Glutamatergic neuron (in vitro differentiated cells): ENCODE data around the gene PDPN. TPM values are rescaled to one million over a fixed set of nuclear protein-coding genes. Genes with fewer than 3 reads are reported as not detected.
"Not testable (repeated sequence)": the region's sequence is repeated elsewhere in the genome, so short reads cannot be mapped to it uniquely, and the experiment has no call there.

Experiments
- DNase-seq: peaks from one replicate; pipeline ENCODE4 v3.0.0; 2022
- H3K27ac Mint-ChIP-seq: one replicate; pipeline ENCODE4 v1.8.0; 2020; ENCODE audit warnings: mild to moderate bottlenecking, mixed read lengths, inconsistent platforms; ENCODE audit not compliant: unreplicated experiment
- H3K27me3 Mint-ChIP-seq: one replicate; pipeline ENCODE4 v1.8.0; 2020; ENCODE audit warnings: mild to moderate bottlenecking, moderate library complexity, mixed read lengths, inconsistent platforms; ENCODE audit not compliant: unreplicated experiment
- H3K36me3 Mint-ChIP-seq: one replicate; pipeline ENCODE4 v1.8.0; 2020; ENCODE audit warnings: mild to moderate bottlenecking, mixed read lengths, inconsistent platforms; ENCODE audit not compliant: unreplicated experiment
- H3K4me1 Mint-ChIP-seq: one replicate; pipeline ENCODE4 v1.8.0; 2020; ENCODE audit warnings: mild to moderate bottlenecking, low read depth, mixed read lengths, inconsistent platforms; ENCODE audit not compliant: unreplicated experiment
- H3K4me3 Mint-ChIP-seq: one replicate; pipeline ENCODE4 v1.8.0; 2020; ENCODE audit warnings: mild to moderate bottlenecking, mixed read lengths, inconsistent platforms; ENCODE audit not compliant: unreplicated experiment
- H3K9me3 Mint-ChIP-seq: one replicate; pipeline ENCODE4 v1.8.0; 2020; ENCODE audit warnings: mild to moderate bottlenecking, moderate library complexity, mixed read lengths, inconsistent platforms; ENCODE audit not compliant: unreplicated experiment
- CTCF ChIP-seq: fragments of 200-600 bp; sonication (generic); IDR thresholded peaks from one replicate; pipeline ENCODE4 v1.5.0; 2021; ENCODE audit not compliant: partially characterized antibody, unreplicated experiment
- total RNA-seq: library from RNA; stranded (reverse); fragmentation: NEBNext Ultra II Directional; extraction: Animal tissue kit (Norgen Biotek cat#: 25700); gene quantifications from one replicate; pipeline ENCODE4 v1.2.1, GENCODE V29; 2021; ENCODE audit not compliant: unreplicated experiment

The PDPN gene
- total RNA-seq, 1 donor from 2014 or later = 4.8 TPM

- H3K4me1 Mint-ChIP-seq = no peaks in the 10 kb centered on the region
- no peak overlapping the region for H3K27ac Mint-ChIP-seq
- no peak for TF ChIP-seq CTCF
- no peak for DNase-seq
- no peak overlapping the region for H3K4me3 Mint-ChIP-seq
- H3K9me3 Mint-ChIP-seq = no peaks in the 10 kb centered on the region
- H3K27me3 Mint-ChIP-seq = peaks cover 1% of the 10 kb centered on the region
- H3K36me3 Mint-ChIP-seq = no peaks in the 10 kb centered on the region
Measured at GRCh38 chr1:13556224-13556764, 27.3 kb upstream of the PDPN start.

GRCh38 chr1:13560541-13560940, 23.1 kb upstream of the PDPN start:
- Mint-ChIP-seq H3K27me3 (peaks cover 4% of the 10 kb centered on the region), H3K9me3 (no peaks in the 10 kb centered on the region), H3K36me3 (no peaks in the 10 kb centered on the region), H3K27ac (no peak overlapping the region), H3K4me1 (no peaks in the 10 kb centered on the region), H3K4me3 (no peak overlapping the region)
- DNase-seq = no peak
- TF ChIP-seq CTCF = no peak

GRCh38 chr1:13562981-13563380, 20.7 kb upstream of the PDPN start:
- H3K27ac Mint-ChIP-seq, H3K4me3 Mint-ChIP-seq, H3K36me3 Mint-ChIP-seq, H3K4me1 Mint-ChIP-seq, H3K9me3 Mint-ChIP-seq, H3K27me3 Mint-ChIP-seq, DNase-seq: not testable (repeated sequence)

- TF ChIP-seq CTCF = no peak
- no peak overlapping the region for H3K4me3 Mint-ChIP-seq
- no peak for DNase-seq
- peaks cover 2% of the 10 kb centered on the region for H3K27me3 Mint-ChIP-seq
- no peak overlapping the region for H3K27ac Mint-ChIP-seq
- H3K9me3 Mint-ChIP-seq = no peaks in the 10 kb centered on the region
- no peaks in the 10 kb centered on the region for H3K36me3 Mint-ChIP-seq
- no peaks in the 10 kb centered on the region for H3K4me1 Mint-ChIP-seq
Measured at GRCh38 chr1:13564073-13564472, 19.6 kb upstream of the PDPN start.

GRCh38 chr1:13570435-13570834, 13.2 kb upstream of the PDPN start:
- not testable (repeated sequence) for H3K27me3 Mint-ChIP-seq, H3K27ac Mint-ChIP-seq, H3K9me3 Mint-ChIP-seq, DNase-seq, H3K4me1 Mint-ChIP-seq, H3K36me3 Mint-ChIP-seq, H3K4me3 Mint-ChIP-seq

GRCh38 chr1:13570924-13571323, 12.7 kb upstream of the PDPN start:
- Mint-ChIP-seq H3K27me3 (peaks cover 2% of the 10 kb centered on the region), H3K36me3 (no peaks in the 10 kb centered on the region), H3K4me3 (no peak overlapping the region), H3K9me3 (no peaks in the 10 kb centered on the region), H3K27ac (no peak overlapping the region), H3K4me1 (no peaks in the 10 kb centered on the region)
- TF ChIP-seq CTCF = peak; percentile 39
- DNase-seq = no peak
